T-helper 1 cell treated with Interleukin-12 subunit alpha and Interleukin-12 subunit beta and Interleukin-4 antibody, amounts not matched to agents 30 μg/mL and 1 μg/mL, for 36 hours (primary cell): ENCODE results near the gene TBL3.

Experiments used
- H3K27ac Mint-ChIP-seq: one replicate; pipeline ENCODE4 v1.8.0; 2021; ENCODE audit warnings: mild to moderate bottlenecking, mixed read lengths
- H3K27me3 Mint-ChIP-seq: one replicate; pipeline ENCODE4 v1.8.0; 2021; ENCODE audit warnings: low read depth, mixed read lengths
- H3K36me3 Mint-ChIP-seq: one replicate; pipeline ENCODE4 v1.8.0; 2021; ENCODE audit warnings: low read depth, mixed read lengths
- H3K4me1 Mint-ChIP-seq: one replicate; pipeline ENCODE4 v1.8.0; 2021; ENCODE audit warnings: low read depth, mixed read lengths
- H3K4me3 Mint-ChIP-seq: one replicate; pipeline ENCODE4 v1.8.0; 2021; ENCODE audit warnings: mild to moderate bottlenecking, moderate library complexity, mixed read lengths
- H3K9me3 Mint-ChIP-seq: one replicate; pipeline ENCODE4 v1.8.0; 2021; ENCODE audit warnings: mixed read lengths

Gene TBL3

DNA sequence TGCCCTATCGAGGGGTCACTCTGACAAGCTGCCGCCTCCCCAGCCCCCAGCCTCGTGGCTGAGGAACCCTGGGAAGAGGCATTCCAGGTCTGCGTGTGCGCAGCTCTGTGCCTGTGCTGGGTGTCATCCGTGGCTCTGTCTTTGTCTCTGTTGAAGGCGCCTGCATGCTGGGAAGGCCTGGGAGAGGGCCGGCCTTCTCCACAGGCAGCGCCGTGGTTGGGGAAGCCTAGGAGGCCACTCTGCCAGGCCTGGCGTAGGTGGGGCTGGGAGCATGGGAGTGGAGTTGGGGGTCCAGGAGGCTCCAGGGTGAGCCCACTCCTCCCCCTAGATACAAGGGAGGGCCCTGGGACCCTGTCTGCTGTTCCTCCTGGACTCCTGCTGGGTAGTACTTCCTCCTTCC is 58.2 kb downstream of the TBL3 start:
- peaks cover 24% of the 10 kb centered on the region for H3K27me3 Mint-ChIP-seq
- peaks cover 2% of the 10 kb centered on the region for H3K4me1 Mint-ChIP-seq
- no peaks in the 10 kb centered on the region for H3K36me3 Mint-ChIP-seq
- H3K27ac Mint-ChIP-seq: no peak overlapping the region
- no peak overlapping the region for H3K4me3 Mint-ChIP-seq
- H3K9me3 Mint-ChIP-seq: no peaks in the 10 kb centered on the region

DNA sequence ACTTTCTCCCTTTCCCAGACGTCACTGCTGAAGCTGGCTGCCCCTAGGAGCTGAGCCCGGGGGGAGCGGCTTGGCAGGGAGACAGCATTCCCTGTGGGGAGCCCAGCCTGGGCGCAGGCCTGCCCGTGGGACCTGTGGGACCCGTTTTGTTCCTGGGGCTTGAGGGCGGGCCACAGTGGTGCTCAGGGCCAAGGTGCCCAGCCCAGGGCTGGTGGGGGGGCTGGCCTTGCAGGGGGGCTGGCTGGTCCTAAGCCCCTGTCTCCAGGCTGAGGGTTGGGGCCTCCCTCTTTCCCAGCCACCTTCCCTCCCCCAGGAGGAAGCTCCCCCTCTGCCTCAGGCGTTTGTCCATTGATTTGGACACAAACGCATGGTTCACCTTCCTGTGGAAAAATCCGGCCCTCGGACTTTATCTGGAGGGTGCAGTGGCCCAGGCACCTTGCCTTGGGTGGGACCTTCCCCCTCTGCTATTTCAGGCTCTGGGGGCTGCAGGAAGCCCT is 59.3 kb downstream of the TBL3 start:
- Mint-ChIP-seq H3K4me3 (no peak overlapping the region), H3K27ac (no peak overlapping the region), H3K9me3 (no peaks in the 10 kb centered on the region), H3K4me1 (no peaks in the 10 kb centered on the region), H3K27me3 (peaks cover 19% of the 10 kb centered on the region), H3K36me3 (no peaks in the 10 kb centered on the region)
